Measurements from ENCODE around the gene WWOX.

DNA sequence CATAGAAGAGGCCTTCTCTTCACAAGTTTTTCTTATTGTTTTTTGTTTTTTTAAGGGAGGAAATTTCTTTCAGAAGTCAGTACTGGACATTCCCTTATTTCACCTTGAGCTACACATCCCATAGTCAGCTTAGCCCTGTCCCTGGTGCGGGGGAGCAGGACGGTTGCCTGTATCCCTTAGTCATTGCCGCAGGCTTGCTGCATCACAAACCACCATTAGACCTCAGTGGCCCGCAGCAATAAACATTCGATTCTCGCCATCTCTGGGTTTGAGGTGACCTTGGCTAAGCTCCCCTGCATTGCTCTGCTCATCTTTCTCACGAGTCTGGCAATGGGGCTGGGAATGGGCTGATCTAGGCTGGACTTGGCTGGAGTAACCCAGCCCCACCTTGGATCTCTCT, 692.5 kb downstream of the WWOX start:
- TF ChIP-seq, protein P1, sequence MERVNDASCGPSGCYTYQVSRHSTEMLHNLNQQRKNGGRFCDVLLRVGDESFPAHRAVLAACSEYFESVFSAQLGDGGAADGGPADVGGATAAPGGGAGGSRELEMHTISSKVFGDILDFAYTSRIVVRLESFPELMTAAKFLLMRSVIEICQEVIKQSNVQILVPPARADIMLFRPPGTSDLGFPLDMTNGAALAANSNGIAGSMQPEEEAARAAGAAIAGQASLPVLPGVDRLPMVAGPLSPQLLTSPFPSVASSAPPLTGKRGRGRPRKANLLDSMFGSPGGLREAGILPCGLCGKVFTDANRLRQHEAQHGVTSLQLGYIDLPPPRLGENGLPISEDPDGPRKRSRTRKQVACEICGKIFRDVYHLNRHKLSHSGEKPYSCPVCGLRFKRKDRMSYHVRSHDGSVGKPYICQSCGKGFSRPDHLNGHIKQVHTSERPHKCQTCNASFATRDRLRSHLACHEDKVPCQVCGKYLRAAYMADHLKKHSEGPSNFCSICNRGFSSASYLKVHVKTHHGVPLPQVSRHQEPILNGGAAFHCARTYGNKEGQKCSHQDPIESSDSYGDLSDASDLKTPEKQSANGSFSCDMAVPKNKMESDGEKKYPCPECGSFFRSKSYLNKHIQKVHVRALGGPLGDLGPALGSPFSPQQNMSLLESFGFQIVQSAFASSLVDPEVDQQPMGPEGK (CRISPR knock-in tag; IDR thresholded peaks at IDR 0.05; ENCODE audit: borderline replicate concordance), result no peak
- no peak for TF ChIP-seq ZC3H10 (CRISPR knock-in tag; IDR thresholded peaks at IDR 0.05)
- TF ChIP-seq ZFP30 (CRISPR knock-in tag; IDR thresholded peaks at IDR 0.05), result no peak
- no peak for TF ChIP-seq ARNTL (CRISPR knock-in tag; IDR thresholded peaks at IDR 0.05; ENCODE audit: borderline replicate concordance, low read depth)
- no peak for TF ChIP-seq PPARA (CRISPR knock-in tag; IDR thresholded peaks at IDR 0.05; ENCODE audit: borderline replicate concordance)
- TF ChIP-seq, protein P2, sequence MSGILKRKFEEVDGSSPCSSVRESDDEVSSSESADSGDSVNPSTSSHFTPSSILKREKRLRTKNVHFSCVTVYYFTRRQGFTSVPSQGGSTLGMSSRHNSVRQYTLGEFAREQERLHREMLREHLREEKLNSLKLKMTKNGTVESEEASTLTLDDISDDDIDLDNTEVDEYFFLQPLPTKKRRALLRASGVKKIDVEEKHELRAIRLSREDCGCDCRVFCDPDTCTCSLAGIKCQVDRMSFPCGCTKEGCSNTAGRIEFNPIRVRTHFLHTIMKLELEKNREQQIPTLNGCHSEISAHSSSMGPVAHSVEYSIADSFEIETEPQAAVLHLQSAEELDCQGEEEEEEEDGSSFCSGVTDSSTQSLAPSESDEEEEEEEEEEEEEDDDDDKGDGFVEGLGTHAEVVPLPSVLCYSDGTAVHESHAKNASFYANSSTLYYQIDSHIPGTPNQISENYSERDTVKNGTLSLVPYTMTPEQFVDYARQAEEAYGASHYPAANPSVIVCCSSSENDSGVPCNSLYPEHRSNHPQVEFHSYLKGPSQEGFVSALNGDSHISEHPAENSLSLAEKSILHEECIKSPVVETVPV (CRISPR knock-in tag; IDR thresholded peaks at IDR 0.05), result no peak
- TF ChIP-seq, protein P3, sequence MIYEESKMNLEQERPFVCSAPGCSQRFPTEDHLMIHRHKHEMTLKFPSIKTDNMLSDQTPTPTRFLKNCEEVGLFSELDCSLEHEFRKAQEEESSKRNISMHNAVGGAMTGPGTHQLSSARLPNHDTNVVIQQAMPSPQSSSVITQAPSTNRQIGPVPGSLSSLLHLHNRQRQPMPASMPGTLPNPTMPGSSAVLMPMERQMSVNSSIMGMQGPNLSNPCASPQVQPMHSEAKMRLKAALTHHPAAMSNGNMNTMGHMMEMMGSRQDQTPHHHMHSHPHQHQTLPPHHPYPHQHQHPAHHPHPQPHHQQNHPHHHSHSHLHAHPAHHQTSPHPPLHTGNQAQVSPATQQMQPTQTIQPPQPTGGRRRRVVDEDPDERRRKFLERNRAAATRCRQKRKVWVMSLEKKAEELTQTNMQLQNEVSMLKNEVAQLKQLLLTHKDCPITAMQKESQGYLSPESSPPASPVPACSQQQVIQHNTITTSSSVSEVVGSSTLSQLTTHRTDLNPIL (CRISPR knock-in tag; IDR thresholded peaks at IDR 0.05; ENCODE audit: low read depth), result no peak
- TF ChIP-seq ISL1 (CRISPR knock-in tag; IDR thresholded peaks at IDR 0.05), result no peak
- no peak for TF ChIP-seq ZNF565 (CRISPR knock-in tag; conservative IDR thresholded peaks at IDR 0.05; ENCODE audit: low read depth)
- TF ChIP-seq RARB (CRISPR knock-in tag; IDR thresholded peaks at IDR 0.05), result no peak
- no peak for TF ChIP-seq OSR1 (CRISPR knock-in tag; IDR thresholded peaks at IDR 0.05)
- no peak for TF ChIP-seq TOX (CRISPR knock-in tag; IDR thresholded peaks at IDR 0.05; ENCODE audit: borderline replicate concordance)
- TF ChIP-seq GLIS3 (CRISPR knock-in tag; IDR thresholded peaks at IDR 0.05), result no peak
- no peak for TF ChIP-seq SNAI2 (CRISPR knock-in tag; IDR thresholded peaks at IDR 0.05)

Measured in SK-N-SH treated with all-trans-retinoic acid at 6 μM for 48 hours (cell line).